GM12891 (cell line): Measurements from ENCODE around the gene MROH9.

Experiments
- POLR2A ChIP-seq: IDR thresholded peaks from 2 replicates; pipeline ENCODE4 v1.6.1; 2011; ENCODE audit warnings: low read depth, low read length, control low read depth
- POLR2AphosphoS5 ChIP-seq: IDR thresholded peaks from 2 replicates; pipeline ENCODE4 v1.6.1; 2011; ENCODE audit warnings: low read depth, low read length, control low read depth
- SPI1 ChIP-seq: IDR thresholded peaks from 2 replicates; pipeline ENCODE4 v1.6.1; 2011; ENCODE audit warnings: low read depth, low read length, control low read depth

- no peak for TF ChIP-seq POLR2A
- TF ChIP-seq POLR2AphosphoS5: no peak
- no peak for TF ChIP-seq SPI1
Measured at GRCh38 chr1:170935231-170935630, at the start of gene MROH9.
